C4-2B (cell line): Measurements from ENCODE around the gene PLOD2.

Experiments used
- ZFX ChIP-seq: fragments of 450-650 bp; IDR thresholded peaks from 2 replicates; pipeline ENCODE4 v1.6.1; 2017
- TF ChIP-seq, protein P1 (sequence below): fragments of 450-650 bp; conservative IDR thresholded peaks from 2 replicates; pipeline ENCODE4 v1.5.1; 2017; ENCODE audit warnings: mild to moderate bottlenecking

DNA sequence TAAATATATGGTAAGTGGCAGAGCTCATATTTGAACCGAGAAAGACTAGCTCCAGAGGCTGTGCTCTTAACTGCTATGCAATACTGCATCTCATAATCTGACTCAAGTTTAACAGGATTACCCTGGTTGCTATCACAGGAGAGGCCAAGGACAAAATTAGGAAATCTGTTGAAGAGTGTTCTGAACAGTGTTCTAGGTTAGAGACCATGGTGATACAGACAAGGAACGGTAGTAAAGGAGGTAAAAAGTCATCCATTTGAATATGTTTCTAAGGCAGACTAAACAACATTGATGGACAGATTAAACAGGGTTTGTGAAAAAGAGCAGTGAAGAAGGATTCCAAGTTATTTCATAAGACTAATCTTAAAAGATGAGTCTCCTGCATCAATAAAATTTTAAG is 22.1 kb downstream of the PLOD2 start:
- TF ChIP-seq, protein P1, sequence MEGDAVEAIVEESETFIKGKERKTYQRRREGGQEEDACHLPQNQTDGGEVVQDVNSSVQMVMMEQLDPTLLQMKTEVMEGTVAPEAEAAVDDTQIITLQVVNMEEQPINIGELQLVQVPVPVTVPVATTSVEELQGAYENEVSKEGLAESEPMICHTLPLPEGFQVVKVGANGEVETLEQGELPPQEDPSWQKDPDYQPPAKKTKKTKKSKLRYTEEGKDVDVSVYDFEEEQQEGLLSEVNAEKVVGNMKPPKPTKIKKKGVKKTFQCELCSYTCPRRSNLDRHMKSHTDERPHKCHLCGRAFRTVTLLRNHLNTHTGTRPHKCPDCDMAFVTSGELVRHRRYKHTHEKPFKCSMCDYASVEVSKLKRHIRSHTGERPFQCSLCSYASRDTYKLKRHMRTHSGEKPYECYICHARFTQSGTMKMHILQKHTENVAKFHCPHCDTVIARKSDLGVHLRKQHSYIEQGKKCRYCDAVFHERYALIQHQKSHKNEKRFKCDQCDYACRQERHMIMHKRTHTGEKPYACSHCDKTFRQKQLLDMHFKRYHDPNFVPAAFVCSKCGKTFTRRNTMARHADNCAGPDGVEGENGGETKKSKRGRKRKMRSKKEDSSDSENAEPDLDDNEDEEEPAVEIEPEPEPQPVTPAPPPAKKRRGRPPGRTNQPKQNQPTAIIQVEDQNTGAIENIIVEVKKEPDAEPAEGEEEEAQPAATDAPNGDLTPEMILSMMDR, result no peak
- TF ChIP-seq ZFX, result no peak
